Measurements from ENCODE around the gene CGB5. TPM values are rescaled to one million over a fixed set of nuclear protein-coding genes. Genes with fewer than 3 reads are reported as not detected.

CGB5 gene
- total RNA-seq, 4 donors from 2014 or later, result not detected

DNA sequence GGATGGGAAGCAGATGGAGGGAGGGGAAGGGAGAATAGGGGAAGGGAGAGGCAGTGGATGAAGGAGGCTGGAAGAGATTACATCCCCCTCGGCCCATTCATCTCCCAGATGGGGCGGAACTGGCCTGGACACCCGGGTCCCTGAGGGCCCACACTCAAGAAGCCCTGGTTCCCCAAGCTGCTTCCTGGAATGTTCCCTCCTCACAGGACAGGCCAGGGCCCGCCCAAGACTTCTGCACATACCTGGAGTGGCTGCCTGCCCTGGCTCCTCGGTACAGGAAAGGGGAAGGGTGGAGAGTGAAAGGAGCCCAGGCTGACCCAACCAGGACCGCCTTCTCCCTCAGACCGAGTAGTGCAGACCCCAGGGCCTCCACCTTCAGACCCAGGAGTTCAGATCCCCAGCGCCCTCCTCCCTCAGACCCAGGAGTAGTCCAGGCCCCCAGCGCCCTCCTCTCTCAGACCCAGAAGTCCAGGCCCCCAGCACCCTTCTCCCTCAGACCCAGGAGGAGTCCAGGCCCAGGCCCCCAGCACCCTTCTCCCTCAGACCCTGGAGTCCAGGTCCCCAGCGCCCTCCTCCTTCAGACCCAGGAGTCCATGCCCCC is 20.5 kb downstream of the CGB5 start:
- H3K27me3 ChIP-seq, result no peaks in the 10 kb centered on the region
- H3K4me3 ChIP-seq, result no peak overlapping the region
- TF ChIP-seq, protein P1, sequence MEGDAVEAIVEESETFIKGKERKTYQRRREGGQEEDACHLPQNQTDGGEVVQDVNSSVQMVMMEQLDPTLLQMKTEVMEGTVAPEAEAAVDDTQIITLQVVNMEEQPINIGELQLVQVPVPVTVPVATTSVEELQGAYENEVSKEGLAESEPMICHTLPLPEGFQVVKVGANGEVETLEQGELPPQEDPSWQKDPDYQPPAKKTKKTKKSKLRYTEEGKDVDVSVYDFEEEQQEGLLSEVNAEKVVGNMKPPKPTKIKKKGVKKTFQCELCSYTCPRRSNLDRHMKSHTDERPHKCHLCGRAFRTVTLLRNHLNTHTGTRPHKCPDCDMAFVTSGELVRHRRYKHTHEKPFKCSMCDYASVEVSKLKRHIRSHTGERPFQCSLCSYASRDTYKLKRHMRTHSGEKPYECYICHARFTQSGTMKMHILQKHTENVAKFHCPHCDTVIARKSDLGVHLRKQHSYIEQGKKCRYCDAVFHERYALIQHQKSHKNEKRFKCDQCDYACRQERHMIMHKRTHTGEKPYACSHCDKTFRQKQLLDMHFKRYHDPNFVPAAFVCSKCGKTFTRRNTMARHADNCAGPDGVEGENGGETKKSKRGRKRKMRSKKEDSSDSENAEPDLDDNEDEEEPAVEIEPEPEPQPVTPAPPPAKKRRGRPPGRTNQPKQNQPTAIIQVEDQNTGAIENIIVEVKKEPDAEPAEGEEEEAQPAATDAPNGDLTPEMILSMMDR (IDR thresholded peaks at IDR 0.05), result no peak
- no peak for TF ChIP-seq POLR2A (IDR thresholded peaks at IDR 0.05)
- no peaks in the 10 kb centered on the region for H3K9me3 ChIP-seq
- intact Hi-C loops (cut with DNase I; ENCODE audit: low total_unique reads), result no loop called here
- H3K4me1 ChIP-seq, result no peaks in the 10 kb centered on the region
- no peaks in the 10 kb centered on the region for H3K36me3 ChIP-seq
- no peak for DNase-seq
- H3K27ac ChIP-seq, result no peak overlapping the region

DNA sequence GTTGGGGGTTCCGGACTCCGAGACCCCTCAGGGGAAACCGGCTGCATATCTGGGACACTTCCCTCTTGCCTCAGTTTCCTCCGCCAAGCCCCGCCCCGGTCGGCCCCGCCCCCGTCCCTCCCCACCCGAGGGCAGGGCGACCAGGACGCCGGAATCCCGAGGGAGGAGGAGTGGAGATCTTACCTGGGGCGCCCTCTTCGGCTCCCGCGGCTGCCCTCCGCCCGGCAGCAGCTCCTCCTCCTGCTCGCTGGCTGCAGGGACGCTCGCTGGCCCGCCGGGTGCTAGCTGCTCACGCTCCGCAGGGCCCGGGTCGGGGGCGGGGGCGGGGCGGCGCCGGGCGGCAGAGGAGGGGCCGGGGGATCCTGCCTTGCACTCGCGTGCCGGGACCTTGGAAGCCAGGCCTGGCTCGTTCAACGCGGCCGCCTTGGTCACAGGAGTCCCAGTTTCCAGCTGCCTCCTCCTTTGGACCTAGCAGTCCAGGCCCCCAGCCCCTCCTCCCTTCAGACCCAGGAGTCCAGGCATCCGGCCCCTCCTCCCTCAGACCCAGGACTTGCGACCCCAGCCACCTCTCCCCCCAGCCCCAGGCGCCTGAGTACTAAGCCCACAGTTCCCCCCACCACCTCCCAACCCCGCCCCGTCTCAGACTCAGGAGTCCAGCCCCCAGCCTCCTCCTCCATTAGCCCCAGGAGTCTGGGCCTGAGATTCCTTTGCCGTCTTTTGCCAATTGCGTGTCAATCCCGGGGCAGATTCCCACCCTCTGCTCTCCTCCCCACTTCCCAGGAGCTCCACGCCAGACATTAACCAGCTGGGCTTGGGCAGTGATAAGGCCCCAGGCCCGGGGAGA is 21.3 kb downstream of the CGB5 start, which contains the start of gene NTF4:
NTF4 (minus strand) TSS at position 51 of the 844 bp plus-strand sequence. CDS start 2,821 bp downstream, outside the sequence.
- H3K27ac ChIP-seq, result no peak within 1 kb of the TSS
- no peaks in the 10 kb centered on the region for H3K4me1 ChIP-seq
- no peak within 1 kb of the TSS for H3K4me3 ChIP-seq
- no peaks in the 10 kb centered on the region for H3K27me3 ChIP-seq
- H3K9me3 ChIP-seq, result no peaks in the 10 kb centered on the region
- H3K36me3 ChIP-seq, result no peaks in the 10 kb centered on the region
- intact Hi-C loops (cut with DNase I; ENCODE audit: low total_unique reads), result no loop called here
- TF ChIP-seq, protein P1 (IDR thresholded peaks at IDR 0.05), result no peak
- TF ChIP-seq POLR2A (IDR thresholded peaks at IDR 0.05), result no peak
- no peak for DNase-seq

DNA sequence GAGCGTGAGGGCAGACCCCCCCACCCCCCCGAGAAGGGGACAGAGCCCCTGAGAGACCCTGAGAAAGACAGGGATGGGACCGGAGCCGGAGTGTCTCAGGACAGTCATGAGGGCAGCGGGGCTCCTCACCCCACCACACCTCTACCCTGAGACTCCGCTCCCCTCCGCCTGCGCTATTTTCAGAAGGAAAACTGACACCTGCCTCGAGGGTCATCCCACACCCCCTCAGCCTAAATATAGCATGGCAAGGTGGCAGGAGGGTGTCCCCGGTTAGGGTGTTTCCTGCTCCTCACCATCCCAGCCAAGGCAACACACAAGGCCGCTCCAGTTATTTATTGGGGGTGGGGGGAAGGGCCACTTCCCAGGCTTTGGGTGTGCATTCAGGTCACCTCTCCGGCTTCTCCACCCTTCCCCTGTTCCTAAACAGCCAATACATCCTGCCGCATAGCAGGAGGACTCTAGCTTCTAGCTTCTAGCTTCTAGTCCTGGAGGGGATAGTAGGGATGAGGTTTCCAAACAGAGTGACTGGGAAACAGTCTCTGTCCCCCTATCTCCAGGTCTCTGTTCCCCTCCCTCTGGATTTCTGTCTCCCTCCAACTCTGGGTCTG is 22.4 kb downstream of the CGB5 start:
- intact Hi-C loops (cut with DNase I; ENCODE audit: low total_unique reads), result no loop called here
- TF ChIP-seq POLR2A (IDR thresholded peaks at IDR 0.05), result no peak
- TF ChIP-seq, protein P1 (IDR thresholded peaks at IDR 0.05), result no peak
- Histone ChIP-seq H3K4me3 (no peak overlapping the region), H3K36me3 (no peaks in the 10 kb centered on the region), H3K9me3 (no peaks in the 10 kb centered on the region), H3K4me1 (no peaks in the 10 kb centered on the region), H3K27ac (no peak overlapping the region), H3K27me3 (no peaks in the 10 kb centered on the region)
- DNase-seq, result no peak

DNA sequence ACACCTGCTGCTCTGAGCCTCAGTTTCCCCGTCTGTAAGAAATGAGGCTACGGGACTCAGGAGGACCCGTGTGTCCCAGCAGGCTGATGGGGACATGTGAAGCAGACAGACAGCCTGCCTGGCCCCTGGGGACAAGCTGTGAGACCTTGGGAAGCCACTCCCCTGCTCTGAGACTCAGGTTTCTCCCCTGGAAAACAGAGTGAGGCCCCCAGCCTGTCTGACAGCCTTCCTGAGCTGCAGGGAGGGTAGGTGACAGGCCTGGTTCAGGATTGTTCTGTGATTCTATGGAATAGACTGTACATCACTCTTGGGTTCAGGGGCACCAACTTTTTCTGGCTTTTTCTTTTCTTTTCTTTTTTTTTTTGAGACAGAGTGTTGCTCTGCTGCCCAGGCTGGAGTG is 23.9 kb downstream of the CGB5 start:
- Histone ChIP-seq H3K27me3 (peaks cover 8 to 10% of the 10 kb centered on the region in 2 donors), H3K27ac (no peak overlapping the region), H3K9me3 (no peaks in the 10 kb centered on the region), H3K4me3 (no peak overlapping the region), H3K4me1 (peaks cover 0 to 7% of the 10 kb centered on the region in 2 donors), H3K36me3 (no peaks in the 10 kb centered on the region)
- TF ChIP-seq, protein P1 (IDR thresholded peaks at IDR 0.05), result no peak
- TF ChIP-seq POLR2A (IDR thresholded peaks at IDR 0.05), result no peak
- intact Hi-C loops (cut with DNase I; ENCODE audit: low total_unique reads), result no loop called here
- no peak for DNase-seq

GRCh38 chr19:49069026-49069425 is 25.4 kb downstream of the CGB5 start:
- TF ChIP-seq, protein P1 (IDR thresholded peaks at IDR 0.05), result no peak
- no peak for TF ChIP-seq POLR2A (IDR thresholded peaks at IDR 0.05)
- H3K4me1 ChIP-seq, result peaks cover 0 to 10% of the 10 kb centered on the region in 2 donors
- no peaks in the 10 kb centered on the region for H3K36me3 ChIP-seq
- no peak overlapping the region for H3K27ac ChIP-seq
- peaks cover 14 to 21% of the 10 kb centered on the region in 2 donors for H3K27me3 ChIP-seq
- H3K4me3 ChIP-seq, result no peak overlapping the region
- no peak for DNase-seq
- intact Hi-C loops (cut with DNase I; ENCODE audit: low total_unique reads), result no loop called here
- H3K9me3 ChIP-seq, result no peaks in the 10 kb centered on the region

All from uterus (tissue), 4 donors.